GM12878 (cell line): ENCODE data around the gene TMEM109. TPM values are rescaled to one million over a fixed set of nuclear protein-coding genes. Genes with fewer than 3 reads are reported as not detected.

Source experiments
- ATAC-seq: fragments of 200-7000 bp; cut with Tn5 transposase; 3 replicates; pipeline ENCODE4 v1.9.1; 2020; ENCODE audit warnings: mild to moderate bottlenecking, moderate library complexity
- BruUV-seq: library from RNA; stranded (reverse); fragments of 400-500 nt; replicated peaks from 2 replicates; lab custom pipeline; 2021; lab: Mats Ljungman, UMichigan
- CTCF ChIA-PET: fragments of 300-600 bp; sonication (Branson Sonifier 250); formaldehyde crosslinking; extraction: SDS; loops from one replicate; lab custom pipeline; 2021; ENCODE audit warnings: inconsistent platforms; lab: Yijun Ruan, JAX
- POLR2A ChIA-PET: fragments of 350-600 bp; formaldehyde crosslinking; extraction: SDS; loops from one replicate; lab custom pipeline; 2021; ENCODE audit warnings: inconsistent platforms; lab: Charles Lee
- RAD21 ChIA-PET: fragments of 300-600 bp; sonication (Branson Sonifier 250); formaldehyde crosslinking; loops from one replicate; lab custom pipeline; 2023; ENCODE audit warnings: antibody characterized with exemption; ENCODE audit not compliant: unreplicated experiment; lab: Charles Lee
- SMC1A ChIA-PET: fragments of 300-600 bp; sonication (Branson Sonifier 250); formaldehyde crosslinking; loops from one replicate; lab custom pipeline; 2023; ENCODE audit not compliant: unreplicated experiment, uncharacterized antibody; lab: Charles Lee
- DNase-seq: peaks from one replicate; pipeline ENCODE4 v3.0.0-alpha.2; 2011; ENCODE audit warnings: low read depth, low spot score
- FAIRE-seq: peaks from 3 replicates; lab custom pipeline; 2011; peaks lifted over from hg19 to GRCh38; lab: Jason Lieb, UNC
- H2AFZ ChIP-seq: 2 replicates; pipeline ENCODE4 v1.6.0; 2011; ENCODE audit warnings: low read depth, low read length, control low read depth; ENCODE audit not compliant: control insufficient read depth
- H3K27ac ChIP-seq: 2 replicates; pipeline ENCODE4 v1.5.1; 2011; ENCODE audit warnings: control low read depth; ENCODE audit not compliant: control insufficient read depth, insufficient read depth
- H3K27me3 ChIP-seq, 2 experiments: replicated peaks in 1 of 2; 2 replicates each; pipeline versions ENCODE4 v1.6.0 to v1.6.1; 2011; ENCODE audit warnings: low read length in 1 of 2; ENCODE audit not compliant: control insufficient read depth in 2 of 2, insufficient read depth in 2 of 2
- H3K36me3 ChIP-seq, 2 experiments: 2 replicates each; pipeline ENCODE4 v1.5.1; 2011; ENCODE audit warnings: low read length in 1 of 2; ENCODE audit not compliant: control insufficient read depth in 2 of 2, insufficient read depth in 2 of 2
- H3K4me1 ChIP-seq: 2 replicates; pipeline ENCODE4 v1.6.1; 2011; ENCODE audit warnings: mild to moderate bottlenecking, low read length, moderate library complexity, mixed read lengths; ENCODE audit not compliant: control insufficient read depth, insufficient read depth
- H3K4me2 ChIP-seq: 2 replicates; pipeline ENCODE4 v1.6.0; 2011; ENCODE audit warnings: control low read depth; ENCODE audit not compliant: control insufficient read depth, insufficient read depth
- H3K4me3 ChIP-seq: fragments of 200-600 bp; sonication (generic); 2 replicates; pipeline ENCODE4 v1.5.1; 2016
- H3K79me2 ChIP-seq: 2 replicates; pipeline ENCODE4 v1.6.0; 2011; ENCODE audit warnings: low read length; ENCODE audit not compliant: control insufficient read depth, insufficient read depth
- H3K9ac ChIP-seq: 2 replicates; pipeline ENCODE4 v1.8.0; 2011; ENCODE audit warnings: low read length, control low read depth, mixed read lengths; ENCODE audit not compliant: control insufficient read depth, insufficient read depth
- H3K9me3 ChIP-seq: replicated peaks from 3 replicates; pipeline ENCODE4 v1.5.1; 2011; ENCODE audit warnings: mild to moderate bottlenecking, low read length; ENCODE audit not compliant: control insufficient read depth, insufficient read depth
- H4K20me1 ChIP-seq: 2 replicates; pipeline ENCODE4 v1.6.0; 2011; ENCODE audit not compliant: control insufficient read depth, insufficient read depth
- BRCA1 ChIP-seq: IDR thresholded peaks from 2 replicates; pipeline ENCODE4 v1.6.1; 2011; ENCODE audit warnings: low read depth, low read length, improper control_type of control experiment
- CHD2 ChIP-seq: IDR thresholded peaks from 2 replicates; pipeline ENCODE4 v1.6.1; 2011; ENCODE audit warnings: low read depth, low read length, improper control_type of control experiment, borderline replicate concordance
- LARP7 ChIP-seq: fragments of 450-650 bp; IDR thresholded peaks from 2 replicates; pipeline ENCODE4 v1.6.1; 2017; ENCODE audit warnings: mild to moderate bottlenecking
- MEF2B ChIP-seq: fragments of 450-650 bp; IDR thresholded peaks from 2 replicates; pipeline ENCODE4 v1.6.1; 2018; ENCODE audit warnings: mild to moderate bottlenecking, moderate library complexity; ENCODE audit not compliant: partially characterized antibody, poor library complexity, severe bottlenecking
- NFYB ChIP-seq: IDR thresholded peaks from 2 replicates; pipeline ENCODE4 v1.6.1; 2011; ENCODE audit warnings: low read depth, mild to moderate bottlenecking, low read length, improper control_type of control experiment, moderate library complexity; ENCODE audit not compliant: insufficient read depth
- NR2F1 ChIP-seq: fragments of 450-650 bp; conservative IDR thresholded peaks from 2 replicates; pipeline ENCODE4 v1.6.1; 2017; ENCODE audit warnings: mild to moderate bottlenecking
- STAT1 ChIP-seq: fragments of 450-650 bp; conservative IDR thresholded peaks from 2 replicates; pipeline ENCODE4 v1.6.1; 2014; ENCODE audit warnings: antibody characterized with exemption, mild to moderate bottlenecking
- ZNF384 ChIP-seq: IDR thresholded peaks from 2 replicates; pipeline ENCODE4 v1.6.1; 2012; ENCODE audit warnings: low read depth, mild to moderate bottlenecking, low read length, improper control_type of control experiment, borderline replicate concordance
- whole genome bisulfite sequencing: methylation state at CpG from one replicate; pipeline ENCODE4 v1.1.6; 2016; ENCODE audit warnings: low lambda C conversion rate; ENCODE audit not compliant: insufficient replicate concordance, insufficient coverage; ENCODE audit errors: missing lambda C conversion rate; 5-methylcytosine and 5-hydroxymethylcytosine counted together
- in situ Hi-C: fragments of 300-500 bp; cut with MboI; formaldehyde crosslinking; loops from 9 replicates; pipeline ENCODE4 v1.14.3; 2018; ENCODE audit warnings: mixed read lengths
- intact Hi-C: fragments of 100-400 bp; cut with micrococcal nuclease; formaldehyde crosslinking; loops from one replicate; pipeline ENCODE4 v1.14.2; 2022; ENCODE audit not compliant: unreplicated experiment
- polyA plus RNA-seq, 11 experiments: library from polyadenylated mRNA; depleted of rRNA in 4 of 11; unstranded in 6 of 11; stranded (reverse) in 5 of 11; fragments of >200 nt; fragmentation: Nextera tagmentation in 4 of 11; fragmentation: Illumina TruSeq in 1 of 11; extraction: Ambion mirVana in 4 of 11; extraction: Trizol in 1 of 11; gene quantifications; 1 replicate in 1 of 11; 2 replicates in 10 of 11; pipeline versions ENCODE4 v1.2.1 to v1.2.3, GENCODE V29; 2011 to 2016; ENCODE audit warnings: inconsistent platforms in 2 of 11, missing spikeins in 2 of 11, low read depth in 1 of 11
- total RNA-seq, 4 experiments: library from RNA; depleted of rRNA in 3 of 4; stranded (reverse); fragments of >200 nt in 3 of 4; fragmentation: Illumina TruSeq in 1 of 4; extraction: Trizol in 1 of 4; gene quantifications; 2 replicates each; pipeline versions ENCODE4 v1.2.1 to v1.2.3, GENCODE V29; 2013 to 2021
- TF ChIP-seq, protein P1 (sequence below): IDR thresholded peaks from 2 replicates; pipeline ENCODE4 v1.6.1; 2012; ENCODE audit warnings: mild to moderate bottlenecking, low read depth, low read length
- TF ChIP-seq, protein P2 (sequence below): IDR thresholded peaks from 2 replicates; pipeline ENCODE4 v1.6.1; 2011; ENCODE audit warnings: borderline replicate concordance, low read depth, mild to moderate bottlenecking, moderate library complexity, low read length; ENCODE audit not compliant: insufficient read depth, poor library complexity, severe bottlenecking
- TF ChIP-seq, protein P3 (sequence below): IDR thresholded peaks from 2 replicates; pipeline ENCODE4 v1.6.1; 2012; ENCODE audit warnings: low read depth, low read length, improper control_type of control experiment
- TF ChIP-seq, protein P4 (sequence below): IDR thresholded peaks from 2 replicates; pipeline ENCODE4 v1.6.1; 2012; ENCODE audit warnings: low read depth, low read length, improper control_type of control experiment
- TF ChIP-seq, protein P5 (sequence below): fragments of 450-650 bp; IDR thresholded peaks from 2 replicates; pipeline ENCODE4 v1.6.1; 2017; ENCODE audit warnings: mild to moderate bottlenecking, low read depth, inconsistent platforms; ENCODE audit not compliant: poor library complexity, severe bottlenecking

TMEM109 gene
- total and polyA plus RNA-seq, 10 of the 15 experiments (the other 5 are each of a cell fraction or from before 2014, with no cell fraction given): 21.9 to 199 (median 85.2) TPM

DNA sequence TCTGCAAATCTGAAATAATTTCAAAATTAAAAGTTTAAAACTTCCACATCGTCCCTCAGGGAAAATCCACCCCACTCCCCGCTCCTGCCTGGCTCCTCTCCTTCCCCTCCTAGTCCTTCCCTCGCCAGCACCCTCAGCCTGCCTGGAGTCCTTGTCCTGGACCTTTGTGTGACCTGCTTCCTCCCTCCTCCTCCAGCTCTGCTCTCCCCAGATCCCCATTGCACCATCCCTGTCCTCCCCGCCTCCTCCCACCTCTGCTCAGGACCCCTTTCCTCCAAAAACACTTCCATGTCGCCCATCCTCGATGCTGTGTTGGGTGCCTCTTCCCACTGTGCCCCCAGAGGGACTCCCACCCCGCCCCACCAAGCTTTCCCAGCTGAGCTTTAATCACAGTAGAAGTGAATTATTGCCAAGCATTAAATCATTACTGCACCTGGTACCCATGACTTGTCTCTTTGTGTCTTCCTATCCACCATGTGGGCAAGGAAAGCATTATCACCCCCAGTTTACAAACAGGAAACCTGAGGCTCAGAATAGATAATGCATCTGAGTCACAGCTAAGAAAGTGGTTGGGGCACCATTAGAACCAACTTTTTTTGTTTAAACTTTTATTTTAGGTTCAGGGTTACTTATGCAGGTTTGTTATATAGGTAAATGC lies 49.0 kb upstream of the TMEM109 start:
- BruUV-seq: no TSS peak
- Histone ChIP-seq H4K20me1 (no peaks in the 10 kb centered on the region), H3K4me3 (no peak overlapping the region), H3K27ac (no peak overlapping the region), H2AFZ (no peak overlapping the region), H3K79me2 (no peaks in the 10 kb centered on the region), H3K9me3 (no peaks in the 10 kb centered on the region), H3K9ac (no peak overlapping the region), H3K4me2 (no peak overlapping the region), H3K4me1 (no peaks in the 10 kb centered on the region), H3K36me3 (no peaks in the 10 kb centered on the region), H3K27me3 (no peaks in the 10 kb centered on the region)
- SMC1A ChIA-PET: interaction anchor here (1.4 kb wide), 1 partner anchor 30 kb away, joined by 3 read pairs; no protein-coding TSS in a partner anchor
- ATAC-seq (no peak), FAIRE-seq (no peak), DNase-seq (no peak)
- RAD21 ChIA-PET: no interaction called here
- intact Hi-C loops: no loop called here
- 30% methylated on average over 7 of the region's 7 CpGs for WGBS
- in situ Hi-C loops: no loop called here
- POLR2A ChIA-PET: no interaction called here
- CTCF ChIA-PET: interaction anchor here (1.7 kb wide), 2 partner anchors 12 to 34 kb away, joined by 3 to 8 read pairs; no protein-coding TSS in a partner anchor
- no peak for TF ChIP-seq NFYB
- TF ChIP-seq, protein P1, sequence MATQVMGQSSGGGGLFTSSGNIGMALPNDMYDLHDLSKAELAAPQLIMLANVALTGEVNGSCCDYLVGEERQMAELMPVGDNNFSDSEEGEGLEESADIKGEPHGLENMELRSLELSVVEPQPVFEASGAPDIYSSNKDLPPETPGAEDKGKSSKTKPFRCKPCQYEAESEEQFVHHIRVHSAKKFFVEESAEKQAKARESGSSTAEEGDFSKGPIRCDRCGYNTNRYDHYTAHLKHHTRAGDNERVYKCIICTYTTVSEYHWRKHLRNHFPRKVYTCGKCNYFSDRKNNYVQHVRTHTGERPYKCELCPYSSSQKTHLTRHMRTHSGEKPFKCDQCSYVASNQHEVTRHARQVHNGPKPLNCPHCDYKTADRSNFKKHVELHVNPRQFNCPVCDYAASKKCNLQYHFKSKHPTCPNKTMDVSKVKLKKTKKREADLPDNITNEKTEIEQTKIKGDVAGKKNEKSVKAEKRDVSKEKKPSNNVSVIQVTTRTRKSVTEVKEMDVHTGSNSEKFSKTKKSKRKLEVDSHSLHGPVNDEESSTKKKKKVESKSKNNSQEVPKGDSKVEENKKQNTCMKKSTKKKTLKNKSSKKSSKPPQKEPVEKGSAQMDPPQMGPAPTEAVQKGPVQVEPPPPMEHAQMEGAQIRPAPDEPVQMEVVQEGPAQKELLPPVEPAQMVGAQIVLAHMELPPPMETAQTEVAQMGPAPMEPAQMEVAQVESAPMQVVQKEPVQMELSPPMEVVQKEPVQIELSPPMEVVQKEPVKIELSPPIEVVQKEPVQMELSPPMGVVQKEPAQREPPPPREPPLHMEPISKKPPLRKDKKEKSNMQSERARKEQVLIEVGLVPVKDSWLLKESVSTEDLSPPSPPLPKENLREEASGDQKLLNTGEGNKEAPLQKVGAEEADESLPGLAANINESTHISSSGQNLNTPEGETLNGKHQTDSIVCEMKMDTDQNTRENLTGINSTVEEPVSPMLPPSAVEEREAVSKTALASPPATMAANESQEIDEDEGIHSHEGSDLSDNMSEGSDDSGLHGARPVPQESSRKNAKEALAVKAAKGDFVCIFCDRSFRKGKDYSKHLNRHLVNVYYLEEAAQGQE: no peak
- no peak for TF ChIP-seq CHD2
- TF ChIP-seq, protein P2, sequence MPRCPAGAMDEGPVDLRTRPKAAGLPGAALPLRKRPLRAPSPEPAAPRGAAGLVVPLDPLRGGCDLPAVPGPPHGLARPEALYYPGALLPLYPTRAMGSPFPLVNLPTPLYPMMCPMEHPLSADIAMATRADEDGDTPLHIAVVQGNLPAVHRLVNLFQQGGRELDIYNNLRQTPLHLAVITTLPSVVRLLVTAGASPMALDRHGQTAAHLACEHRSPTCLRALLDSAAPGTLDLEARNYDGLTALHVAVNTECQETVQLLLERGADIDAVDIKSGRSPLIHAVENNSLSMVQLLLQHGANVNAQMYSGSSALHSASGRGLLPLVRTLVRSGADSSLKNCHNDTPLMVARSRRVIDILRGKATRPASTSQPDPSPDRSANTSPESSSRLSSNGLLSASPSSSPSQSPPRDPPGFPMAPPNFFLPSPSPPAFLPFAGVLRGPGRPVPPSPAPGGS: no peak
- TF ChIP-seq, protein P3, sequence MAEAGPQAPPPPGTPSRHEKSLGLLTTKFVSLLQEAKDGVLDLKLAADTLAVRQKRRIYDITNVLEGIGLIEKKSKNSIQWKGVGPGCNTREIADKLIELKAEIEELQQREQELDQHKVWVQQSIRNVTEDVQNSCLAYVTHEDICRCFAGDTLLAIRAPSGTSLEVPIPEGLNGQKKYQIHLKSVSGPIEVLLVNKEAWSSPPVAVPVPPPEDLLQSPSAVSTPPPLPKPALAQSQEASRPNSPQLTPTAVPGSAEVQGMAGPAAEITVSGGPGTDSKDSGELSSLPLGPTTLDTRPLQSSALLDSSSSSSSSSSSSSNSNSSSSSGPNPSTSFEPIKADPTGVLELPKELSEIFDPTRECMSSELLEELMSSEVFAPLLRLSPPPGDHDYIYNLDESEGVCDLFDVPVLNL: no peak
- TF ChIP-seq LARP7: no peak
- no peak for TF ChIP-seq STAT1
- TF ChIP-seq, protein P4, sequence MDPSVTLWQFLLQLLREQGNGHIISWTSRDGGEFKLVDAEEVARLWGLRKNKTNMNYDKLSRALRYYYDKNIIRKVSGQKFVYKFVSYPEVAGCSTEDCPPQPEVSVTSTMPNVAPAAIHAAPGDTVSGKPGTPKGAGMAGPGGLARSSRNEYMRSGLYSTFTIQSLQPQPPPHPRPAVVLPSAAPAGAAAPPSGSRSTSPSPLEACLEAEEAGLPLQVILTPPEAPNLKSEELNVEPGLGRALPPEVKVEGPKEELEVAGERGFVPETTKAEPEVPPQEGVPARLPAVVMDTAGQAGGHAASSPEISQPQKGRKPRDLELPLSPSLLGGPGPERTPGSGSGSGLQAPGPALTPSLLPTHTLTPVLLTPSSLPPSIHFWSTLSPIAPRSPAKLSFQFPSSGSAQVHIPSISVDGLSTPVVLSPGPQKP: no peak
- TF ChIP-seq MEF2B: no peak
- TF ChIP-seq, protein P5, sequence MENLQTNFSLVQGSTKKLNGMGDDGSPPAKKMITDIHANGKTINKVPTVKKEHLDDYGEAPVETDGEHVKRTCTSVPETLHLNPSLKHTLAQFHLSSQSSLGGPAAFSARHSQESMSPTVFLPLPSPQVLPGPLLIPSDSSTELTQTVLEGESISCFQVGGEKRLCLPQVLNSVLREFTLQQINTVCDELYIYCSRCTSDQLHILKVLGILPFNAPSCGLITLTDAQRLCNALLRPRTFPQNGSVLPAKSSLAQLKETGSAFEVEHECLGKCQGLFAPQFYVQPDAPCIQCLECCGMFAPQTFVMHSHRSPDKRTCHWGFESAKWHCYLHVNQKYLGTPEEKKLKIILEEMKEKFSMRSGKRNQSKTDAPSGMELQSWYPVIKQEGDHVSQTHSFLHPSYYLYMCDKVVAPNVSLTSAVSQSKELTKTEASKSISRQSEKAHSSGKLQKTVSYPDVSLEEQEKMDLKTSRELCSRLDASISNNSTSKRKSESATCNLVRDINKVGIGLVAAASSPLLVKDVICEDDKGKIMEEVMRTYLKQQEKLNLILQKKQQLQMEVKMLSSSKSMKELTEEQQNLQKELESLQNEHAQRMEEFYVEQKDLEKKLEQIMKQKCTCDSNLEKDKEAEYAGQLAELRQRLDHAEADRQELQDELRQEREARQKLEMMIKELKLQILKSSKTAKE: no peak
- TF ChIP-seq ZNF384: no peak
- no peak for TF ChIP-seq NR2F1
- no peak for TF ChIP-seq BRCA1
